ENCODE data around the gene CRYZL1.

The CRYZL1 gene

GRCh38 chr21:33673473-33673872, 31.9 kb upstream of the CRYZL1 start:
- no peak overlapping the region for H3K4me3 ChIP-seq (replicated peaks; ENCODE audit: low read depth, low read length)
- TF ChIP-seq, protein P1, sequence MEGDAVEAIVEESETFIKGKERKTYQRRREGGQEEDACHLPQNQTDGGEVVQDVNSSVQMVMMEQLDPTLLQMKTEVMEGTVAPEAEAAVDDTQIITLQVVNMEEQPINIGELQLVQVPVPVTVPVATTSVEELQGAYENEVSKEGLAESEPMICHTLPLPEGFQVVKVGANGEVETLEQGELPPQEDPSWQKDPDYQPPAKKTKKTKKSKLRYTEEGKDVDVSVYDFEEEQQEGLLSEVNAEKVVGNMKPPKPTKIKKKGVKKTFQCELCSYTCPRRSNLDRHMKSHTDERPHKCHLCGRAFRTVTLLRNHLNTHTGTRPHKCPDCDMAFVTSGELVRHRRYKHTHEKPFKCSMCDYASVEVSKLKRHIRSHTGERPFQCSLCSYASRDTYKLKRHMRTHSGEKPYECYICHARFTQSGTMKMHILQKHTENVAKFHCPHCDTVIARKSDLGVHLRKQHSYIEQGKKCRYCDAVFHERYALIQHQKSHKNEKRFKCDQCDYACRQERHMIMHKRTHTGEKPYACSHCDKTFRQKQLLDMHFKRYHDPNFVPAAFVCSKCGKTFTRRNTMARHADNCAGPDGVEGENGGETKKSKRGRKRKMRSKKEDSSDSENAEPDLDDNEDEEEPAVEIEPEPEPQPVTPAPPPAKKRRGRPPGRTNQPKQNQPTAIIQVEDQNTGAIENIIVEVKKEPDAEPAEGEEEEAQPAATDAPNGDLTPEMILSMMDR (IDR thresholded peaks at IDR 0.05; ENCODE audit: low read depth, low read length, missing control alignments) = no peak

GRCh38 chr21:33670076-33670978, 28.8 kb upstream of the CRYZL1 start:
- TF ChIP-seq, protein P1 (IDR thresholded peaks at IDR 0.05; ENCODE audit: low read depth, low read length, missing control alignments) = no peak
- no peak overlapping the region for H3K4me3 ChIP-seq (replicated peaks; ENCODE audit: low read depth, low read length)
- DNase-seq (ENCODE audit: extremely low read depth, low read depth) = no peak

More at GRCh38 chr21:33673473-33673872, 31.9 kb upstream of the CRYZL1 start:
- DNase-seq (ENCODE audit: extremely low read depth, low read depth) = no peak

DNA sequence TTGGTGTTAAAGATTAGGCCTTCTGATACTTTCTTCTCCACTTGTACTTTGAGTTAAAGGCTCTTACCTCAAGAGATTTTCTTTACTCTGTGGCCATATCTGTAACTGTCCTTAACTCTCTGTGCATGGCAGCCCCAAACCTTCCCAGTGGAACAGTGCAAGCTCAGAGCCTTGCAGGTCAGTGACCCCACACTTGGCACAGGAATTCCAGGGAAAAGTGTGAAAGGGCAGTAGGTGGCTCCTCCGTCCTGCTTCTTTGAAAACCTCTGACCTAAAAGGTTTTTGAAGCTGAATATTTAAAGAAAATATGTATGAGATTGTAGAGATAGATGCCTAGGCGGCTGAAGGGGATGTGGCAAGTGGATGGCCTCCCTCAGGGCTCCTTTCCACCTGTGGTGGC, 27.1 kb upstream of the CRYZL1 start:
- TF ChIP-seq, protein P1 (IDR thresholded peaks at IDR 0.05; ENCODE audit: low read depth, low read length, missing control alignments) = no peak
- no peak for DNase-seq (ENCODE audit: extremely low read depth, low read depth)

DNA sequence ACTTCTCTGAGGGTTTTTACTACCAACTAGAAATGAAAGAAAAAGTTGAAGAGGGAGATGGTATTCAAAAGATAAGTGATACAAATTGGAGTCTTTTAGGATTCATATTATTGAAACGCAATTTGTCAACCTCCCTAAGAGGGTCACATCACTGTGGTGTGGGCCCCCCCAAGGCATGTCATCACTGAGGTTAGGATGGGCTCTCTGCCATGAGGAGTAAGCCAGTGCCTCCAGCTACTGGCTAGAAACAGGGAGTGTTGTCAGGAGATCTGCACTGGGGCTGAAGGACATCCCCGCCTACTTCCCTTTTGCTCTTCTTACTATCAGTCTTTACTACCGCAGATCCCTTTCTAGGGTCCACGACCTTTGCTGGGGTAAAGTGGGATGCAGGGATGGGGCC, 26.6 kb upstream of the CRYZL1 start:
- H3K4me3 ChIP-seq (replicated peaks; ENCODE audit: low read depth, low read length) = no peak overlapping the region
- DNase-seq (ENCODE audit: extremely low read depth, low read depth) = no peak
- TF ChIP-seq, protein P1 (IDR thresholded peaks at IDR 0.05; ENCODE audit: low read depth, low read length, missing control alignments) = no peak

More for the DNA sequence above, 27.1 kb upstream of the CRYZL1 start:
- H3K4me3 ChIP-seq (replicated peaks; ENCODE audit: low read depth, low read length) = no peak overlapping the region

GRCh38 chr21:33667636-33668035, 26.1 kb upstream of the CRYZL1 start:
- no peak for DNase-seq (ENCODE audit: extremely low read depth, low read depth)
- TF ChIP-seq, protein P1 (IDR thresholded peaks at IDR 0.05; ENCODE audit: low read depth, low read length, missing control alignments) = no peak
- no peak overlapping the region for H3K4me3 ChIP-seq (replicated peaks; ENCODE audit: low read depth, low read length)

- no peak for DNase-seq (ENCODE audit: extremely low read depth, low read depth)
- TF ChIP-seq, protein P1 (IDR thresholded peaks at IDR 0.05; ENCODE audit: low read depth, low read length, missing control alignments) = no peak
- no peak overlapping the region for H3K4me3 ChIP-seq (replicated peaks; ENCODE audit: low read depth, low read length)
Measured at GRCh38 chr21:33666153-33666552, 24.6 kb upstream of the CRYZL1 start.
